Choroid plexus epithelial cell (primary cell): ENCODE measurements around the gene DDX5.
"Not testable (repeated sequence)": the region's sequence is repeated elsewhere in the genome, so short reads cannot be mapped to it uniquely, and the experiment has no call there.

ENCODE experiments used
- DNase-seq: peaks from one replicate; pipeline ENCODE4 v3.0.0-alpha.2; 2010; ENCODE audit warnings: low read depth
- H3K4me3 ChIP-seq: 2 replicates; pipeline ENCODE4 v1.5.1; 2011; ENCODE audit warnings: low read depth, mild to moderate bottlenecking, control low read depth, low read length, moderate library complexity
- CTCF ChIP-seq: conservative IDR thresholded peaks from 2 replicates; pipeline ENCODE4 v1.5.1; 2011; ENCODE audit warnings: low read depth, mild to moderate bottlenecking, control low read depth, inconsistent platforms, low read length, moderate library complexity

The DDX5 gene

GRCh38 chr17:64500487-64500859 lies 5.6 kb downstream of the DDX5 start:
- DNase-seq: no peak
- H3K4me3 ChIP-seq: no peak overlapping the region
- no peak for TF ChIP-seq CTCF

- TF ChIP-seq CTCF: no peak
- peak; percentile 48 for DNase-seq
- no peak overlapping the region for H3K4me3 ChIP-seq
These were observed 6.1 kb downstream of the DDX5 start for GRCh38 chr17:64499805-64500486.

GRCh38 chr17:64498308-64499203 lies 7.5 kb downstream of the DDX5 start:
- no peak for TF ChIP-seq CTCF
- DNase-seq: no peak
- no peak overlapping the region for H3K4me3 ChIP-seq

- DNase-seq: no peak
- peak overlapping the region; percentile 75 for H3K4me3 ChIP-seq
- no peak for TF ChIP-seq CTCF
These were observed 8.5 kb downstream of the DDX5 start for GRCh38 chr17:64497565-64498035.

- DNase-seq: peak; percentile 96
- peak within 1 kb of the TSS; percentile 75 for H3K4me3 ChIP-seq
- TF ChIP-seq CTCF: peak; percentile 64
These were observed 9.1 kb downstream of the DDX5 start, which contains the start of gene POLG2 for GRCh38 chr17:64496786-64497564. Gene POLG2, minus strand, starts transcription at chr17:64497054. Its CDS starts 86 bp downstream, at chr17:64496968.

- no peak for TF ChIP-seq CTCF
- H3K4me3 ChIP-seq: peak overlapping the region; percentile 75
- DNase-seq: peak; percentile 25
These were observed 9.7 kb downstream of the DDX5 start for GRCh38 chr17:64496348-64496785.

- DNase-seq, H3K4me3 ChIP-seq: not testable (repeated sequence)
These were observed 10.8 kb downstream of the DDX5 start for GRCh38 chr17:64495300-64495699.
